ENCODE data around the gene TRERF1.

Gene TRERF1

DNA sequence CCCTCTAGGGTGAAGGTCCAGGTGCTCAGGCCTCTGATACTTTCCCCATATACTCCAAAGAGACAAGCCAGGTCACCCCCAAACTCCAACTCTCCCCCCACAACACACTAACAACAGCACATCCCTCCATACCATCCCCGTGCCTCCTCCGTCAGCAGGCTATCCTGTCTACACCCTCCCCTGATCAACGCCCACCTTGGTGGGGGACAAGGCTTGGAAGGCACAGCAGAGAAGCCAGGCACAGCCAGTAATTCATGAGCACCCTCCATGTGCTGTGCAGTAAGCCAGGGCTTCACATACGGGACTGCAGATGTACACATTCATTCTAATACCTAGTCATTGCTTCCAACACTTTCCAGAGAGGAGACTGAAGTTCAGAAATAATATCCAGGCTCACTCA lies 57.6 kb downstream of the TRERF1 start:
- DNase-seq, result no peak

DNA sequence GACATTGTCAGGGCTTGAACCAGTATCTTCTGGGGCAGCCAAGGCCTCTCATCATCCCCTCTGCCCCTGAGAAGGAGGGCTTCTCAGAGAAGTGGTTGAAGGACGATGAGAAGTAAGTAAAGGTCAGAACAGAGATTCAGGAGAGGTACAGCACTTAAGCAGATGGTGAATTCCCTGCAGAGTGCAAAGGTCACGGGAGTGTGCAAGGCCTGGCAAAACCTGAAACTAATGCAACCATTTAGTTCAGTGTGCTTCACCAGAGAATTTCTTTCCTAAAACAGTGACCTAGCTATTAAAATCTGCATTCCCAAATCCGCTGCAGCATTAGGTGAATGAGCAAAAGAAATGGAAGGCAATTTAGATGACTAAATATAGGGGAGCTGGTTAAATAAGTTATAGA lies 58.4 kb downstream of the TRERF1 start:
- no peak for DNase-seq

DNA sequence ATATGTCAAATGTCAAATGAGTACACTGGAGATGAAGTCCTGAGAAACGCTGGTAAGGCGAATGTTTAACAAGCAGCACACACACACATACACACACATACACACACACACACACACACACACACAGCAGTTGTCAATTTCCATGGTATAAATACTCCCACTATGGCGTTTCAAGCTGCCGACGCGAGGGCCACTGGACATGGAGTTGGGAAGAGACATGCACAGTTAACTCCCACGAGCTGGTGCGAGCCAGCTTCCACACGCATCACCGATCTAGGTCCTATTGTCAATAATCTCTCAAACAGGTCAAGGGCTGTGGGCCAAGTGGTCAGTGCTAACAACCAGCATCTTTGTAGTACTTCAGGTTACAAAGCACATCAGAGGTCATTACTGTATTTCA lies 58.9 kb downstream of the TRERF1 start:
- no peak for DNase-seq

DNA sequence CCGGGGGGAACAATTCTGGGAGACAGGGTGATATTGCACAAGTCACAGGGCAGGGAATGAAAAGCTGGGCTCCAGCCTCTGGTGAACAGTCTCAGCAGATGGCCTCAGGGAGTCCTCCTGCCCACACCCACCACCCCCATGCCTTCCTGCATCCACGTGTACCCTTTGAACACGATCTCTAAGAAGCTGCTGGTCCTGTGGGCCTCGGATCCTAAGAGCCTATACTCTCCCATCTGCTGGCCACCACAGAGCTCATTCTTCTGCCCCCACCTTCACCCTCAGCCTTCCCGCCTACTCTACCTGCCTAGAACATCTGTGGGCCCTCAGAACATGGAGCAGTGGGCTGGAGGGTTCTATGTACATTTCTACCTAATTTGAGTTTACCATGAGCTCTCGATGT lies 60.3 kb downstream of the TRERF1 start:
- no peak for DNase-seq

DNA sequence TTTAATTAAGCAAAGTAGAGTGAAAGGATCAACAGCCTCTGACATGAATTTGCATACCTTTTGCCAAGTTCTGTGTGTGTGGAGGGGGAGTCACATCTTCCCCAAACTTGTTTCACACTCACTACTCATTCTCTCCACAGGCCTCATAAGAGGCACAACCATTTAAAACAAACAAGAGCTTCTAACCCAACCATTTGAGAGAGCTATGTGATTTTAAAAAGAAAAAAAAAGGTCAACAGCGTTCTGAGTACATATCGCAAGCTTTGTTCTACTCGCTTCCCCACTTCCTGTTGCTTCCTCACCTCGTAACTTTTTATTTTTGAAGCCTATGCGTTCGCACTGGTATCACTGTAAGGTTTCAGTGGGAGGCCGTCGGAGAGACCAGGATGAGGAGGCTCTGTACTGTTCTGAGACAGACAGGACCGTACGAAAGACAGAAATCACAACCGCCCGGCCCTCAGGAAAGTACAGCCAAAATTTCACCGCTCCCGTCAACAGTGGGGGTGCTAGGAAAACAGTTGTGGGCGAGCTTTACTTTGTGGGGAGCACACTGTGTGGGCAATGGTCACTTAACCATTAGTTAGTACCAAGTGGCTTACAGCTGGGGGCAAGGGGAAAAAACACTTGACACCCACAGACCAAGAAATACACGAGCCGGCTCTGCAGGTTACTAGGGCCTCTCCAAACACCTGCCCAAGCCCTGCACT lies 61.3 kb downstream of the TRERF1 start:
- peak; percentile 64 for DNase-seq

DNA sequence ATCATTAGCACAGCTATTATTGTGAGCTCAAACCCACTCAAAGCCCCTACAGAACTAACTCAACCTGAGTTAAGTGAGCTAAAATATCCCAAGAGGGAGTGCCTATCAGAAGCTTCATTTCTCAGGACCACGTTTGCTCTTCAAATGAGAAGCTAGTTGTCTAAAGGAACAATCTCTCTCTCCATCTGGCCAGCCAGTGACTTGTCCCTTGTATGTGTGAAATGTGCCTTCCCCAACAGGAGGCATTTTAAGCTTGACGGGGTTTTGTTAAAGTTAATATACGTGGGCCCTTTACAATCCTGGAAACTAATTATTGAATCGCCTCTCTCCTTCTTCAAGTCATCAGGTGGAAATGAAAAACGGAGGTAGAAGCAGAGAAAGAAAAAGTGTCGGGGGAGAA lies 62.0 kb downstream of the TRERF1 start:
- DNase-seq, result no peak

DNA sequence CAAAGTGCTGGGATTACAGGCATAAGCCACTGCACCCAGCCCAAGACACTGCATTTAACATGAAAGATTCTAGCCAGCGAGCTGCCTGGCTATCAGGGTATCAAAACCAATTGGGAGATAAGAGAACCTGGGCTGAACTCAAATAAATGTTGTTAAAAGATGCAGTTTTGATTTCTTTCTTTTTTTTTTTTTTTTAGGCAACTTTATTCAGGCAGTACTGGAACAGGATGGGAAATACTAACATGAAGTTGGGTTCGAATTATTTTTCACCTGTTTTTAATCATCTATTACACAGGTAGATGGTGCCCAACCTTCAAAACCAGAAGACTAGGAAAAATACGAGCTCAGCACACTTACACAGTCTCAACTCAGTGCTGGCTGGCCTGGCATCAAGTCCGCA lies 63.7 kb downstream of the TRERF1 start:
- no peak for DNase-seq

DNA sequence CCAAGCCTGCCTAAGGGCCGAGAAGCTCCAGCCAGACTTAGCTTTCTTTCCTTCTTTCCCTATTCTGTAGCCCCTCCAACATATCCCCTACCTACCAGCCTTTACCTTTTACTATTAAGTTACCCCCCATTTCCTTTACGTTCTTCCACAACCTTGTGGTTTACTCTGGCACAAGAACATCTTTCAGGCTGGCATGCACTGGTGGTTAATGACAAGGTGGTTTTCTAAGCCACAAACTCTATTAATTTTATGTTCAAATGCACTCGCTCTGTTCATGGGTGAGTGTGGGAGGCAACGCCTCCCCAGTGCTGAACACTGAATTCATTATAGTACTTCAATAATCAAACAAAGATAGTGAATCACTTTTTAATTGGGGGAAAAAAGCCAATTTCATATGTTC lies 64.4 kb downstream of the TRERF1 start:
- no peak for DNase-seq

DNA sequence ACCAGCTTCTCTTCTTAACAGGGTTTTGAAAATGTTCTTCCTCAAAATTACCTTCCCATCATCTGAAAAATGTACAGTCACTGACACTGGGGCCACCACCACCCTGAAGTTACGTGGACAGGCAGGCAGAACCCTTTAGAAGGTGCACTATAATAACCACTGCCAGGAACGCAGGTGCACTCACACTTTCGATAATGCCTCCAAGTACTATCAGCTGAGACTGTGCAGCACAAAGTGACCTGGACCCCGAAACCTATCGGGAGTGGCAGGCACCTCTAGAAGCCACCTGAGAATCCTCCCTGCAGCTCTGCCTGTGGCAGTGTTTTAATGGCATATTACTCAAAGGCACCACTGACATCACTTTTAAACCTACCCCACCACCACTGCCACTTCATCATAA lies 66.4 kb downstream of the TRERF1 start:
- DNase-seq, result no peak

DNA sequence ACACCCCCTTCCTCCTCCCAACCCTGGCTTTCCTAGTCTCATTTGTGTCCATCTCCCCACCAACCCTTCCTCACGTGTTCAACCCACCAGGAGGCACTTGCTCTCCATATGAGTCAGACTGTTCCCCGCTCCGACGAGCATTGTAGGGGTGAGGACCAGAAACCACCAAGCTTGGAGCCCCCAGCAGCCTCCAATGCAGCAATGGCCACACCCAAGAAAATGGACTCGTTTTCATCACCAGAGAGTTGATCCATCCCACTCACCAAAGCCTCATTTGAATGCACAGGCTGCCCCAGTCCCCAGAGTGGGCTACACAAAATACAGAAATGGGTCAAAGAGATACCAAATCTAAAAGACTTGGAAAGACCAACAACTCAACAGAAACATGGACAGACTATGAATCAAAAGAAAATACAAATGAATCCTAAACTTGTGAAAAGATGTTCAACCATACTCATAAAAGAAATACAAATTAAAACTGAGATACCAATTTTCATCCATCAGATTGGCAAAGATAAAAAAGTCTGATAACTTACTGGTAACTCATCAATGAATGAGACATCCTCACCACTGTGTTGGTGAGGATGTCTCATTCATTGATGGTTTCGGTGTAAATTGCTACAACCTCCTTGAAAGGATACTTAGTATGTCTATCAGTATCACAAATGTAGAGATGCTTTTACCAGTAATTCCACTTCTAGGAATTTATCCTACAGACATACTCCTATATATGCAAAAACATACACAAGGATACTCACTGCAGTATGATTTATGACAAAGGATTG lies 68.1 kb downstream of the TRERF1 start:
- no peak for DNase-seq

DNA sequence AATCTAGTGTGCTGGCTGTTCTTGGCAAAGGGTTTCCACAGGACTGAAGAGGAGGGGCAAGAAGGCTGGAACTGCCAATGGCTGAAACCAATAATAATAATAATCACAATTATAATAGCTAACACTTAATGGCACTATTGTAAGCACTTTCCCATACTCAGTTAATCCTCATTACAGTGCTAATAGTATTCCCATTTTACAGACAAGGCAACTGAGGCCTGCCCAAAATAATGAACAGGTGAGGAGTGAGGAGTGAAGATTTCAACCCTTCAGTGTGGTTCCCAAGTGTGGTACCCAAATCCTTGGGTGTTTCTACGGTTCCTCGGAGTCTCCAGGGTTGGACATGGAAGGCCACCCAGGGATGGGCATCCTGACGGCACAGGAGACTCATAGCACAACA lies 69.9 kb downstream of the TRERF1 start:
- no peak for DNase-seq

DNA sequence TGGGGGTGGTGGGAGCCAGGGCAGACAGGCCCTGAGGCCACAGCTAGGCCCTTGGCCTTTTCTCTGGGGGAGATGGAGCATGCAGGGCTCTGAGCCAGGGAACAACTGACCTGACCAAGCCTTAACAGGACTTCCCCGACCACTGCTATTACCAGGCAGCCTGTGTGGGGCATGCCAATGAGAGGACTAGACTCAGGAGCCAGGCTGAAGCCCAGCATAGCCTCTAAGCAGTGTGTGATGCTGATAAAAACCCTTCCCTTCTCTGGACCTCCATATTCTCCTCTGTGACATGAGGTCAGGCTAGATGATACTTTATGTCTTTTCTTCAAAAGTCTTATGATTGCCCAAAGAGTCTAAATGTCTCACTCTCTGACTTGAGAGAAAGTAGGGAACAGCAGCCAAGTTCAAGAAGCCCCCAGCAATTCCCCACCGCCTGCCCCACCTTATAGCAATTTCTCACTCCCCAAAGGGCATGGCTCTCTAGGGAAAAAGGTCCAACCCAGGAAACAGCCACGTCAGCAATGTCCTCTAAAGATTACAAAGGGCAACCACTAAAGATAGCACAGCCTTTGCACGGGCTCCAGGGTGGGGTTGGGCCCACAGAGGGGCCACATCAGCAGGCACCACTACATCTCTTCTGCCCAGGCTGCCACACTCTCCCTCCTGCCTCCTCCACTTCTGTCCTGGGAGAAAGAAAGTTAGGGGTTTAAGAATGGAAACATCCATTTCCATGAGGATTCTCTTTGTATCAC lies 71.3 kb downstream of the TRERF1 start:
- DNase-seq, result no peak

DNA sequence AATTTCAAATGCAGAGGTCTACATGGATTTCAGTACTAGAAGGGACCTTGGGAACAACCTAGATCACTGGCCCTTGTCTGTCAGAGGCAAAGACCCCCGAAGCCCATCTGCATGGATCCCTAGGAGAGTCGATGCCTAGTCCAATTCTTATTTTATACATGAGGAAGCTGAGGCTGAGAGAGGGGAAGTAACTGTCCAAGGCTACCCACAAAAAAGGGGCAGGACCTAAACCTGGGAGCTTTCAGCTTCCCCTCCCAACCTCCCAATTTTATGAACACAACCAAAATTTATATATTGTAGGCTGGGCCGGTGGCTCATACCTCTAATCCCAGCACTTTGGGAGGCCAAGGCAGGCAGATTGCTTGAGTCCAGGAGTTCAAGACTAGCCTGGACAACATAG lies 73.2 kb downstream of the TRERF1 start:
- no peak for DNase-seq

DNA sequence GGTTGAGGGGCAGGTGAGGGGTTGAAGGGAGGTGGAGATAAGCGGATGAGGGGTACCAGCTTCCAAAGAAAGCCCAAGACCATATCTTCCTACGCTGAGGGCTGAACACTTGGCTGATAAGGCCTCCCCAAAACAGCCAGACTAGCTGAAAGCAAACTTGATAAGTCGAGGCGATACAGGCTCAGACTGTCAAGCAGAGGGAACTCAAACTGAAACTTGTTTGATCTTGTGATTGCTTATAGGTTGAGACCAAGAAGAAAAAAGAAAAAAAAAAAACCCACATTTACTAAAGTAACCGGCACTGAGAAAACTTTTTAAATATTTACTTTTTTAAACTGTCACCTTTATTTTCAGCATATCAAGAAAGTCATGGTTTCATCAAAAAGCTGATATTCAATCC lies 73.6 kb downstream of the TRERF1 start:
- DNase-seq, result no peak

DNA sequence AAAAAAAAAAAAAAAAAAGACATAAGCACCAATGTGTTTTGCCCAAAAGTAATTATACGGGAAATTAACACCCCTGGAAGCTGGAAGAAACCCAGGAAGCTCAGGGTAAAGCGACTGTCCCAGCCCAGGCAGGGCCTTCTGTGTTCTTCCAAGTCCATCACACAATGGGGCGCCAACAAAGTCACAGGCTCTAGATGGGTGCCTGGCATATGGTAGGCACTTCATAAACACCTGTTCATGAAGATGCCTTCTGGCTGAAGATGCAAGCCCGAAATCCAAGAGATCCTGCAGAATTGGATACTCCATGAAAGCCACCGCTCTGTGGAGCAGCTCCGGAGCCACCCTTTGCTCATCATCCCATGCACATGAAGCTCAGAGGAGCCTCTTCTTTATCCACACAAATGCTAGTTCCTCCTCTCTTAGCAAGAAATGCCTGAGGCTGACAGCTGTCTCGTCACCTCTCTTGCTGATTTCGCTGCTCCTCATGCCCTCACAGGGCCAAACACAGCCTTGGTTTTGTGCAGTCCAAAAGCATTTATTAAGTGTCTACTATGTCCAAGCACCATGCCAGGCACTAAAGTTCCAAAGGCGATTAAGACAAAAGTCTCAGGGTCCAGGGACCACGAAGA lies 76.6 kb downstream of the TRERF1 start:
- no peak for DNase-seq

DNA sequence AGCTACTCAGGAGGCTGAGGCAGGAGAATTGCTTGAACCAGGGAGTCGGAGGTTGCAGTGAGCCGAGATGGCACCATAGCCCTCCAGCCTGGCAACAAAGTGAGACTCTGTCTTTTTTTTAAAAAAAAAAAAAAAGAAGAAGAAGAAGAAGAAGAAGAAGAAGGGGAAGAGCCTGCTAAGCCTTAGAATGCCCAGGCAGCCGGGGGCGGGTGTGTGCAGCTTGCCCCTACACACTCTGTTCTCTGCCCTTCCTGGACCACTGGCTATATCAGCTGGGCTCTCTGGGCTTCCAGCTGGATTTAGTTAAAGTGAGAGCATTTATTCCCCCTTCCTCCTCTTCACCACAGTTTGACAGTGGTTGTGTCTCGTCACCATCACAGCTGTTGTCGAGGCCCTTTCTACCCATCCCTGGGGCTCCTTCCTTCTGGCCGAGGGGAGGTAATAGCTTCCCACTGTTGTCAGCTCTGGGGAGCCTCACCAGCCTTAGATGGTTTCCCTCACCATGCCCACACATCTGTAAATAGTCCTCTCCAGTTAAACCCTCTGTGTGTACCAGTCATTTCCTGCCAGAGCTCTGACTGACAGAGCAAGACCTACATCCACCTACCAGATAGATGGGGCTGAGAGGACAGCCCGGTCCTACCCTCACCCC lies 77.6 kb downstream of the TRERF1 start:
- DNase-seq, result no peak

DNA sequence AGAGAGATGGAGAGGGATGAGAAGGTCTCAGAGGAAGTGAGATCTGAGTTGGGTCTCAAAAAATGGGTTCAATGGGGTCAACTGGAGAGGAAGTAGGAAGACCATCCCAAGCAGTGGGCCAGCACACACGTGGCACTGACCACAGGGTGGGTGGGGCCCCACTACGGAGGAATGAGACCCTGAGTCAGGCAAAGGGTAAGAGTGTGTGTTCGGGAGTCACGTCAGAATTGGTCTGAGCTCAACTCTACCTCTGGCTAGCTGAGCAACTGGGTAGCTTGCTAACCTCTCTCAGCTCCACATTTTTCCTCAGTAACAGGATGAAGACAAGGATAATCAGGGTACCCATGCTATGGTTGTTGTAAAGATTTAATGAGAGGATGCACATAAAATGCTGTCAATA lies 79.0 kb downstream of the TRERF1 start:
- DNase-seq, result no peak

DNA sequence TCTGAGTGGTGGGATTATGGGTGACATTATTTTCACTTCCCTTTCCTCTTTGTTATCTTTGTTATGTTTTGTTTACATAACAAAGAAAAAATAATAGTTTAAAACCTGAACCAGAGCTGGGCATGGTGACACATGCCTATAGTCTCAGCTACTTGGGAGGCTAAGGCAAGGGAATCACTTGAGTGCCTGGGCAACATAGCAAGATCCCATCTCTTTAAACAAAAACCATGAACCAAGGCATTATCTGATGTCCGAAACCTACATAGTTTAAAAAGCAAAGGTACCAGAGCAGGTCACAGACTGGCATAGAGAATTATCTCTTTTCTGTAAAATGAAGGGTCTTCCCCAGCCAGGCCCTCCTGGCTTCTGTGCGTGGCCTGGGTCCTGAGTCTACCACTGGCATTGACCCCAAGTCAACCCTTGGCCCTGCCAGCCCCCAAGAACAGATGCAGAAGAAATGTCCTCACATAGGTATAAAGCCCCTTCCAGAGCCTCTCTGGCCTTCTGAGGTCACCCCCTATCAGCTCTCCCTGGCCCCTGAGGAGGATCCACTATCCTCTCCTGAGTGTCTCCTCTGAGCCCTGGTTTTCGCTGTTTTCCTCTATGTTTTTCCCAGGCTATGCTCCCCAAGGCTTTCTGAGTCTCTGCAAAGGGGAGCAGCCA lies 81.3 kb downstream of the TRERF1 start:
- no peak for DNase-seq

DNA sequence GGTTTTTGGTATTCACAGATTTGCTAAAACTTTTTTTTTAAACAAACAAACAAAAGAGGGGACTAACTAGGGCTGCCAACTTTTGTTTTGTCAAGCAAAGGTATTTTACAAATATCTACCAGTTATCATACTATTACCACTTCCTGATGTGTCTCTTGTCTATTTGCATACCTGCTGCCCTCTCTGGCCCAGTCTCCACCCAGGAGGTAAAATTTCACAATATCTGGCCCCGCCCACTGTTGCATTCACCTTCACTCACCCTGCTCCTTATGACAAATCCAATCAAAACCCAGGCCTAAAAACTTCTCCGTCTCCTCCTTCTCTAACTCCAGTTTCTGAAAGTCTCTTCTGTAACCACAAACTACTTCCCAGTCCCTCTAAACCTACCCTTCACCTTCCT lies 82.2 kb downstream of the TRERF1 start:
- no peak for DNase-seq

DNA sequence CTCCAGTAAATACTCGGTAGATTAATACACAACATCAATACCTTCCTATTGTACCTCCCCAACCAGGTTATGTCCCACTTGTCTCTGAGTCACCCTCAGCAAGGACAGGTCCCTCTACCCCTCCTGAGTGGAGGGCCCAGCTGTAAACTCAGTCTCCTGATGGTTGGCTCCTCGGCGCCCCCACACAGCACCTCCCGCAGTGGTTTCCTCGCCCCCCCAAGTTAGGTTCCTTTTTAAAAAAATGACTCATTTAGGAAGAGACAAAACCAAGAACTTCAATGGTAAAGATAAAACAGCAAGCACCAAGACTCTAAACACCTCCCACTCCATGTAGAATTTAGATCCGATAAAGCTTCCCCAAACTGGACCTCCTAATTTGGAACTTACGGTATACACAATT lies 83.5 kb downstream of the TRERF1 start:
- DNase-seq, result no peak

DNA sequence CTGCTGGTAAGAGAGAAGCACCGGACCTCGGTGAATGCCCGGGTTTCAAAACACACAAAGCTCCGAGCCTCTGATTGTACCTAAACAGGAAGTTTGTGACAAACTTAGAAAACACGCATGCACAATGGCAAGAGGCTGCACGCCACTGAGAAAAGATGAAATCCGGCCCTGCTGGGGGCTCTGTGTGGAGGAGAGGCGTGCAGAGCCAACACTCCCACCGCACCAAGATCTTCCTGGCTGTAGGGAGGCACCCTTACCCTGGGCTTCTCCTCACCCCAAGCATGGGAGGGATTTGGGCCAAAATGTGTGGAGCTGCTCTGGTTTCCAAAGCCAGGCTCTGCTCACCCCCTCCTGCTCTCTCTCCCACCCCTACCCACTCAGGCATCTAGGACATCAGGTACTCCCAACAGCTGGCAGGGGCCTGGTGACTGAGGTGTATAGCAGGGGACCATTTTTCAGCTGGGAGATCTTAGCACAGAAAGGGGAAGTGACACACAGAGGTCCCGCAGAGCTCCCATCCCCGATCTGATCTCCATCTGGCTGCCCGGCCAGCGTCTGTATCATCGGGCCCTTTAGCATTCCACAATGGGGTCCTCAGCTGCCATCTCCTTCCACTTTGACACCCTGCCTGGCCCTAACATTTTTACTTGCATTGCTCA lies 84.2 kb downstream of the TRERF1 start:
- DNase-seq, result no peak

DNA sequence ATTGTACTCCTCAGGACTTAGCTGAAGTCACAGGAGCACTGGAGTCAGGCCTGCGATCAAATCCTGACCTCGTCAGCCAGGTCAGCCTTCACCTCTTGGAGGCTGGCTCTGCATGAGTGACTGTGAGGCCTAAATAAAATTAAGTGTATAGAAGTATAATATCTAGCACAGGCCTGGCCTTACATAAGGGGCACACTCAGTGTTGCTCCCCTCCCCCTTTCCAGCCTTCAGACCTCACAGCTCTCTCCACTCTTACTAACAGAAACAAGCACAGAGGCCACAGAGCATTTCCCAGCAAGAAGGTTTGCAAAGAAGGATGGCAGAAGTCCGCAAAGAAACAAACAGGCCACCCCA lies 84.8 kb downstream of the TRERF1 start:
- no peak for DNase-seq

All from NCI-H526 treated with DMSO at 0.1 percent for 48 hours (cell line).